Ishikawa (cell line): ENCODE measurements around the gene RIN3.

Experiments
- CEBPB ChIP-seq: IDR thresholded peaks from 2 replicates; pipeline ENCODE4 v1.6.1; 2012
- CREB1 ChIP-seq: IDR thresholded peaks from 2 replicates; pipeline ENCODE4 v1.6.1; 2012; ENCODE audit warnings: low read depth
- EGR1 ChIP-seq: IDR thresholded peaks from 2 replicates; pipeline ENCODE4 v1.6.1; 2012
- EP300 ChIP-seq: IDR thresholded peaks from 2 replicates; pipeline ENCODE4 v1.6.1; 2012; ENCODE audit warnings: borderline replicate concordance
- FOXM1 ChIP-seq: IDR thresholded peaks from 2 replicates; pipeline ENCODE4 v1.6.1; 2012; ENCODE audit warnings: low read depth, borderline replicate concordance
- MAX ChIP-seq: IDR thresholded peaks from 2 replicates; pipeline ENCODE4 v1.6.1; 2012
- NFIC ChIP-seq: IDR thresholded peaks from 2 replicates; pipeline ENCODE4 v1.6.1; 2012
- RAD21 ChIP-seq: IDR thresholded peaks from 2 replicates; pipeline ENCODE4 v1.6.1; 2012; ENCODE audit warnings: low read depth
- REST ChIP-seq: IDR thresholded peaks from 2 replicates; pipeline ENCODE4 v1.6.1; 2012; ENCODE audit warnings: low read depth, mild to moderate bottlenecking
- TAF1 ChIP-seq: IDR thresholded peaks from 2 replicates; pipeline ENCODE4 v1.6.1; 2012; ENCODE audit warnings: low read depth, mild to moderate bottlenecking
- TCF12 ChIP-seq: IDR thresholded peaks from 2 replicates; pipeline ENCODE4 v1.6.1; 2012; ENCODE audit warnings: low read depth
- TEAD4 ChIP-seq: IDR thresholded peaks from 2 replicates; pipeline ENCODE4 v1.6.1; 2012
- USF1 ChIP-seq: IDR thresholded peaks from 2 replicates; pipeline ENCODE4 v1.6.1; 2012
- YY1 ChIP-seq: IDR thresholded peaks from 2 replicates; pipeline ENCODE4 v1.6.1; 2012; ENCODE audit warnings: low read depth
- ZBTB7A ChIP-seq: IDR thresholded peaks from 2 replicates; pipeline ENCODE4 v1.6.1; 2012; ENCODE audit warnings: low read depth

The RIN3 gene

GRCh38 chr14:92685784-92686355 is 172.3 kb downstream of the RIN3 start:
- TF ChIP-seq RAD21, result no peak
- TF ChIP-seq TEAD4, result no peak
- TF ChIP-seq CEBPB, result no peak
- no peak for TF ChIP-seq REST
- TF ChIP-seq NFIC, result no peak
- no peak for TF ChIP-seq EGR1
- TF ChIP-seq TCF12, result no peak
- TF ChIP-seq CREB1, result no peak
- no peak for TF ChIP-seq YY1
- no peak for TF ChIP-seq MAX
- no peak for TF ChIP-seq EP300
- TF ChIP-seq USF1, result no peak
- TF ChIP-seq TAF1, result no peak
- no peak for TF ChIP-seq FOXM1
- no peak for TF ChIP-seq ZBTB7A

GRCh38 chr14:92686411-92686899 is 172.9 kb downstream of the RIN3 start:
- TF ChIP-seq RAD21, result no peak
- no peak for TF ChIP-seq TCF12
- TF ChIP-seq NFIC, result no peak
- no peak for TF ChIP-seq TEAD4
- no peak for TF ChIP-seq CEBPB
- TF ChIP-seq REST, result no peak
- TF ChIP-seq USF1, result no peak
- TF ChIP-seq EP300, result no peak
- no peak for TF ChIP-seq TAF1
- no peak for TF ChIP-seq CREB1
- TF ChIP-seq YY1, result no peak
- no peak for TF ChIP-seq FOXM1
- no peak for TF ChIP-seq MAX
- TF ChIP-seq EGR1, result no peak
- TF ChIP-seq ZBTB7A, result no peak

DNA sequence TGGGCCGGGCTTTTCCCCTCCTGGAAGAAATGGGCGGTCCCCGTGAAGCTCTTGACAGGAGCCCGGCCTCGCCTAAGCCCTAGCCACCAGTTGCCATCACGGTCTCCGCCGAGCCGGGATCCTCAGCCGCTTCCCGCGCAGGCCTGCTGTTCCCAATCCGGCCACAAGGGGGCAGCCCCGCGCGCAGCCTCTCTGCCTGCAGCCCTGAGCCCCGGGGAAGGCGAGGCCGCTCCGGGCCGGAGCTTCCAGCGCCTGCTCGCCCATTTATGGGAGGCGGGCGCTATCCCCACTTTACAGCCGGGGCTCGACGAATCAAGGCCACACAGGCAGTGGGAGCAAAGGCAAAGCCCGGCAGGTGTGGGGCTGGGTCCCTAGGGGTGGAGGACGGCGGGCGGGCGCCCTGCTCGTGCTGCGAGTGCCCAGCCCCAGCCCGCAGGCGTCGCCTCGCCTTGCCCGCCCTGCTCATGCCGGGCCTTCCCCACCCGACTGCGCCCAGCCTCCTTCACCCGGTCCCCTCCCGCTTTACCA is 173.4 kb downstream of the RIN3 start:
- TF ChIP-seq NFIC, result no peak
- TF ChIP-seq EGR1, result no peak
- peak; percentile 77 for TF ChIP-seq RAD21
- TF ChIP-seq ZBTB7A, result no peak
- TF ChIP-seq YY1, result 0 out of 2 replicates have a peak, but pooled peaks have one; percentile 41
- 0 out of 2 replicates have a peak, but pooled peaks have one; percentile 48 for TF ChIP-seq MAX
- TF ChIP-seq TCF12, result no peak
- TF ChIP-seq USF1, result no peak
- no peak for TF ChIP-seq CREB1

GRCh38 chr14:92687681-92688433 is 174.3 kb downstream of the RIN3 start:
- TF ChIP-seq MAX (no peak), TAF1 (no peak), EP300 (no peak), NFIC (no peak), USF1 (no peak), EGR1 (no peak), REST (no peak), FOXM1 (no peak), CEBPB (no peak), TEAD4 (no peak), CREB1 (no peak), YY1 (no peak), ZBTB7A (no peak), RAD21 (no peak), TCF12 (no peak)
